ENCODE results near the gene SLC35G3.
"Not testable (repeated sequence)": the region's sequence is repeated elsewhere in the genome, so short reads cannot be mapped to it uniquely, and the experiment has no call there.

Gene SLC35G3

DNA sequence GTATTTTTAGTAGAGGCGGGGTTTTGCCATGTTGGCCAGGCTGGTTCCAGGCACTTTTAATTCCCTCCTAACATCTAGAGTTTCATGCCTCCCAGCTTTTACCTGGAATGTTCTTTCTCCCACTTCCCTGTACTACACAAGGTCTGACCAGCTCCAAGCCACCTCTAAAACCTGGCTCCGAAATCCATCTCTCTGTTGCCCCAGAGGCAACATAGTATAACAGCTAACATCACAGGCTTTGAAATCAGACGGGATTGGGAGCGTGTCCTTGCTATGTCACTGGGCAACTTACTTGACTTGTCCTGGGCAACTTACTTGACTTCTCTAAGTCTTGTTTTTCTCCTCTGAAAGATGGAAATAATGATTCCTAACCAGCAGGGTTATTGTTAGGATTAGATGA lies 31.4 kb downstream of the SLC35G3 start:
- no peak for DNase-seq

DNA sequence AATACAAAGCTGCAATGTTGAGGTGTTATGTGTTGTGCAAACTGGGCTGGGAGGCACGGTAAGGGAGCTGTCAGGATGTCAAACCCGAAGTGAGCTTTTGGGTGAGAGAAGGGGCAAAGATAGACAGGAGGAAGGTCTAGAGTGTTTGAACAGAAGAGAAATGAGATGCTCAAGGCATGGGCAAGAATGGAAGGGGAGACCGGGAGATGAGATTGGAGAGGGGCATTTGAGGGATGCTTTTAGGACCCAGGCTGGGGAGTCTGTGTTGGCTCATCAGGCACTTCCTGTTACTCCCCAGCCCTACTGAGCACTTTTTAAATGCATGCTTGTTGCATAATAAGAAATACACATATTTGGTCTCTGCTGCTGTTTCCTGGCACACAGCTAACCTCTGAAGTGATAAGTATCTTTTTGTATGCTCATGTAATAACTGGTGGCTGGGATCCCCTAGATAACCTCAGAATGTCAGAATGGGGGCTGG lies 32.9 kb downstream of the SLC35G3 start:
- DNase-seq, result no peak

DNA sequence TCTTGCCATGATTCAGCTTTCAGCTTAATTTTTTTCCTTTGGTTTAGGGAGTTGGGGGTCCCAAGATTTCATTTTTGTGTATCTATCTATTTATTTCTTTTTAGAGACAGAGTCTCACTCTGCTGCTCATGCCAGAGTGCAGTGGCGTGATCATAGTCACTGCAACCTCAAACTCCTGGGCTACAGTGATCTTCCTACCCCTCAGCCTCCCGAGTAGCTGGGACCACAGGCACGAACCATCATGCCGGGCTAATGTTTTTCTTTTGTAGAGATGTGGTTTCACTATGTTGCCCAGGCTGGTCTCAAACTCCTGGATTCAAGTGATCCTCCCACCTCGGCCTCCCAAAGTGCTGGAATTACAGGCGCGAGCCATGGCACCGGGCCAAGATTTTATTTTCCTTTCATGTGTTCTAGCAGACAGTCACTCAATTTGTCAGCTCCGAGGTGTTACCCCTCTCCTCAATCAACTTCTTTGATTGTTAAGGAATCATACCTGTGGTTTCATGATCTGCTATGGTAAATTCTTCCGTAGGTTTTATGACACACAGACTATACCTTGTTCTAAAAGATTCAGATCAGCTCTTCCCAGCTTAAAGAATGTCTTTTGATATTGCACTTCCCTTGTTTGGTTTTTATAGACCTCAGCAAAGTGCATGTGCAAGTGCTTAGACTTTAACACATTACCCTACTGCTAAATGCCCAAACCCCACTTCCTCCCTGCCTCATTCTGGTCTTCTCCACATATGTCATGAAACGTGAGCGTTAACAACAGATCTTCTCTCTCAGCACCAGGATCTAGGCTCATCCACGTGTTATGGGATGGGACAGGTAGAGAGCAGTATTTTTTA lies 33.6 kb downstream of the SLC35G3 start:
- no peak for DNase-seq

DNA sequence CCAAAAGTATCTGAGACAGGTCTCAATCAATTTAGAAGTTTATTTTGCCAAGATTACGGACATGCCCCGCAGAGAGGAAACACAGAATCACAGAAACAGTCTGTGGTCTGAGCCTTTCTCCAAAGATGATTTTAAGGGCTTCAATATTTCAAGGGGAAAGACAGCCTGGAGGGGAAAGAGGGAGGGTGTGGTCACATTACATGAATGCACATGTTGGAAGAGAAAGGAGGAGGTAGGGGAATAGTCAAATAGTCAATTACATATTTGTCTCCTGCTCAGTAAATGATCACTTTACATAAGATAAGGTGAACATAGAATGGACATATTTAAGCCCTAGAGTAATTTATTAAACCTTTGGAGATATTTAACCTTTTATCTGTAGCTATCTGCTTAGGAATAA lies 34.3 kb downstream of the SLC35G3 start:
- DNase-seq, result no peak

DNA sequence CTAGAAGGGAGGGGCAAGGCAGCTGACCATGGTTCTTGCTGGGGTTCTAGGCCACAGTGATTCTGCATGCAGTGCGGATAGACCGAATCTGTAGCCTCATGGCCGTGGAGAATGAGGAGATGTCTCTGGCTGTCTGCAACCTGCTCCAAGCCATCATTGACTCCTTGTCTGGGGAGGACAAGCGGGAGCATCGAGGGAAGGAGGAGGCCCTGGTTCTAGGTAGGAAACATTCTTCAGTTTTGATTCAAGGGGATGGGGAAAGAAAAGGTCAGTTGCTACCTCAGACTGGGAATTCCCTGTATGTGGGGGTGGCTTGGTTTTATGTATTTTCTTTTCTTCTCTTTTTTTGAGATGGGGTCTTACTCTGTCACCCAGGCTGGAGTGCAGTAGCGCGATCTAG lies 38.9 kb downstream of the SLC35G3 start:
- DNase-seq, result no peak

DNA sequence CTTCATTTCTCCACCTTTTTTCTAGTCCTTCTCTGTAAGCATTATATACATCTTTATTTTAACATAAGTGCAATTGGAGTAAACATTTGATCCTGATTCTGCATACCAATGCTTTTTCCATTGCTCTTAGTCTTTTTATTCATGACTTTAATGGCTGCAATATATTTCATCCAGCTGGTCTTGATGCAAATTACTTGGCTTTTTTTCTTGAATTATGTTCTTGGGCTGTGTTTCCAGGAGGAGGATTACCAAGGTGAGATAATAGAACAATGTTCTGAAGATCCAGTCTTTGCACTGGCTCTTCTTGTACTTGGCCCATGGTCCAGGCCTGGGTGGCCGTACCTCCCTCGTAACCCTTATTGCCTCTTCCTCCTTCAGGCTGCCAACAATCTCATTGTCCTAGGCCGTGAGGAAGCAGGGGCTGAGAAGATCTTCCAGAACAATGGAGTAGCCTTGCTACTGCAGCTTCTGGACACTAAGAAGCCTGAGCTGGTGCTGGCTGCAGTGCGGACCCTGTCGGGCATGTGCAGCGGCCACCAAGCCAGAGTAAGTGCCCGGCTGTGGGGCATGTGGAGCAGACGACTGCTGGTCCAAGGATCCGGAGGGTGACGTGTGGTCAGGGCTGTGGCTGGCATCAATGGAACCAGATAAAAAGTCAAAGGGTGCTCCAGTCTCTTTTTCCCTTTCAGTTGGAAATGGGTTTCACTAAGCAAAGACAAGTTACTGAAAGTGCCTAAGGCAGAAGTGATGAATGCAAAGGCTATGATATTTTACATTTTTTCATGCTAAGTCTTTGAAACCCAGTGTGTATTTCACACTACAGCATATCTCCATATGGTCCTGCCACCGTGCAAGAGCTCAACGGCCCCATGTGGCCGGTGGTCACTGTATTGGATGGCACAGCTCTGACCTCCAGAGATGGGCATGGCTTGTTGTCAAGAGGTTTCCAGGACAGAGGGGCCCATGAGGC lies 39.7 kb downstream of the SLC35G3 start:
- no peak for DNase-seq

DNA sequence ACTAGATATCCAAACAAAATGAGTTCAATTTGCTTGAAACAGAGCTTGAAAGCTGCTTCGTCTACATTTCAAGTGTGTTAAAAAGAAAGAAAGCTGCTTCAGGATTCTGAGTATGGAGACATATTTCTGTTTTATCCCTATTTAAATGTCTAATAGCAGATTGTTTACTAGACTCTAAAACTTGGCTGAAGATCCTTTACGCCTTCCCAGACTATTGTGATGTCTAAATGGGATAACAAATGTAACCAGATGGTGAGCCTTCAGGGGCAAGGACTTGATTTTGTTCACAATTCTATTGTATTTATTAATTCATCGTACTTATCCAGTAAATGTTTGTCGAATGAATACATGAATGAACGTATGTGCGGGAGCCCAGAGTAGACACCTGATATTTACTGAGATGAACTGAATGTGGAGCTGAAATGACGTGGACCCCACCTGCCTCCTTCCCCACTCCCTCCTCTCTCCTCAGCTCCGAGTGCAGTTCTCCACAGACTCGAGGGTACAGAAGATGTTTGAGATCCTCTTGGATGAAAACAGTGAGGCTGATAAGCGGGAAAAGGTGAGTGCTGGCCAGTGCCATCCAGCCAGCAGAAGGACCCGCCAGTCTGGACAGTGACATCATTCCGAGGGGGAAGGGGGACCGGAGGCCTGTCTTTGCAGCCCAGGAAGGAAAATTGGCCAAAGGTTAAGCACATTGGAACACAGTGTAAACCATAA lies 41.6 kb downstream of the SLC35G3 start:
- DNase-seq, result no peak

DNA sequence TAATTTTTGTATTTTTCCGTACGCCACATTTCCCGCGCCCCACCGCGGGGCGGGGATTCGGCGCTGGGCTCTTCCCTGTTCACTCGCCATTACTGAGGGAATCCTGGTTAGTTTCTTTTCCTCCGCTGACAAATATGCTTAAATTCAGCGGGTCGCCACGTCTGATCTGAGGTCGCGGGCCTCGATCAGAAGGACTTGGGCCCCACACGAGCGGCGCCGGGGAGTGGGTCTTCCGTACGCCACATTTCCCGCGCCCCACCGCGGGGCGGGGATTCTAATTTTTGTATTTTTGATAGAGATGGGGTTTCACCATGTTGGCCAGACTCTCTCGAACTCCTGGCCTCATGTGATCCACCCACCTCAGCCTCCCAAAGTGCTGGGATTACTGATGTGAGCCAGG lies 43.1 kb downstream of the SLC35G3 start:
- DNase-seq, result not testable (repeated sequence)

DNA sequence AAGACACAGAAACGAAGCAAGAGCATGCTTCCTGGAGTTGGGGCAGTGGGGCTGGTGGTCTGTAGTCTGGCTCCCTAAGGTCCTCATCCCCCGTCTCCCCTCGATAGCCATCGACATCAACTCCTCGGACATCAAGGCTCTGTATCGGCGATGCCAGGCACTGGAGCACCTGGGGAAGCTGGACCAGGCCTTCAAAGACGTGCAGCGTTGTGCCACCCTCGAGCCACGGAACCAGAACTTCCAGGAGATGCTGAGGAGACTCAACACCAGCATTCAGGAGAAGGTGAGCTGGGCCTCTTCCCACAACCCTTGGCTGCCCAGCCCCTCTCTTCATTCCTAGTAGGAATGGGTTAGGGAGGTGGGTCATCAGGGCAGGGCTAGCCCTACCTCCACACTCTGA lies 44.3 kb downstream of the SLC35G3 start:
- no peak for DNase-seq

DNA sequence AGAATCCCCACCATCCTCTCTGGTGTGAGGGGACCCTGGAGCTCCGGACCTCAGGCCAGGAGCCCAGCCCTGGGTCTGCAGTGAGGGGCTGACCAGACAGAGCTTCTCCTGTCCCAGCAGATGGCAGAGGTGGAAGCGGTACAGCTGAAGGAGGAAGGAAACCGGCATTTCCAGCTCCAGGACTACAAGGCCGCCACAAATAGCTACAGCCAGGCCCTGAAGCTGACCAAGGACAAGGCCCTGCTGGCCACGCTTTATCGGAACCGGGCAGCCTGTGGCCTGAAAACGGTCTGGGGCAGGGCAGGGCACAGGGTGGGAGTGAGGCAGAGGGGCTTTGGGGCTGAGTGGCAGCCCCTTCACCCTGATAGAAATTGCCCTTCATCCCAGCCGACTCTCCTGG lies 46.0 kb downstream of the SLC35G3 start:
- no peak for DNase-seq

DNA sequence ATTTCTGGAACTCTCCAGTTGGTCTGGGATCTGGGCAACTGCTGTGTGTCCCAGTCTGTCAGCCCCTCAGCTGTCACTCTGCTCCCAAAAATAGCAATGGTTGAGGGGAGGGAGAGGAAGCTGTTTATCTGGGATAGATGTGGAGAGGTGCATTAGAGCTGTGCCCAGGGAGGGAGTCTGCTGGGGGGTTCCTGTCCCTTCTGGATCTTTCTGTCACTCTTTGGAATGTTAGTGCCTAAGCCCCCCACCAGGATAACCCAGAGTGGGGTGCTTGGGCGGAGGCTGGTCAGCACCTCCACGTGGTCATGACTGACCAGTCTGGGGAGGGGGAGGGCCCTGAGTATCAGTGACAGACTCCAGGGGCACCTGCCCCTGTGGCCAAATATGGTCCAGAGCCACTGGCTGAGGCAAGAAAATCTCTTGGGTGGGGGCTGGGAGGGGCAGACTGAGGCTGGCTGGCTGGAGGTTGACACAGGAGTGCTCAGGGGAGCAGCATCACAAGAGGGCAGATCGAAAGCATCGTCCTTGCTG lies 46.8 kb downstream of the SLC35G3 start, which contains the start of gene UNC45B:
UNC45B (plus strand) TSS at position 443 of the 531 bp plus-strand sequence. CDS start 447 bp downstream, outside the sequence.
- no peak for DNase-seq

DNA sequence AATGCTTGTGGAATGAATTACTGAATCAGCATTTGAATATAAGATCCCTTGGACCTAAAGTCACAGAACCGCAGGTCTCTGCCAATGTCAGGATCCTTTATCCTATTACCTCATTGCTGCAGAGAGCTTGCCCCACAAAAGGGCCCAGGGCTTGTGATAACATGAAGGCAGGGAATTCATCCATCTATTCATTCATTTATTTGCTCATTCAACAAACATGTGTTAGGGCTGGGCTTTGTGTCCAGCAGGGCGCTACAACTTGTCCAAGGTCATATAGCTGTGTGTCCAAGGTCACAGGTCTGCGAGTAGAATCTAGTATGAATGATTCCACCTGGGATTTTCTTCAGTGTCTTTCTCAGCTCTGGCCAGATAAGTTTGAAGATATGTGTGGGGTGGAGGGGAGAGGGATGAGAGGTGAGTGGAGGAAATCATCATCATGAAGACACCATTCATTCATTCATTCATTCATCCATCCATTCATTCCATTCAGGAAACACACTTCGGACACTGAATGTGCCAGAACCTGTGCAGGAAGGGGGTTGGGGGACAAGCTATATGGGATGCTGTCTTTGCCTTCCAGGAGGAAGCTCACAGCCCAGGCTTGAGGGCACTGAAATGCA lies 47.9 kb downstream of the SLC35G3 start:
- DNase-seq, result no peak

DNA sequence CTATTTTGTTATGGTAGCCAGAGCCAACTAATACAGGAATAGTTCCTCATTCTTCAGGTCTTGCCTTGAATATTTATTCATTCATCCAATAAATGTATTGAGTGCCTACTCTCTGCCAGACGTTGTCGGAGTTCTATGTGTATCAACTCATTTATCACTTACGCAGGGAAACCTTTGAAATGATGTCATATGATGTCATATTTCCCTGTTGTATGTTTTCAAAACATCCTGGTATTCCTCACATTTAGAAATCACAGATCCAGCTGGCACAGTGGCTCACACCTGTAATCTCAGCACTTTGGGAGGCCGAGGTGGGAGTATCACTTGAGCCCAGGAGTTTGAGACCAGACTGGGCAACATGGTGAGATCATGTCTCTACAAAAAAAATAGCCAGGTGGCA lies 49.4 kb downstream of the SLC35G3 start:
- no peak for DNase-seq

All from fibroblast of upper back skin (primary cell).